Mononuclear cell (primary cell): ENCODE results near the gene SART3. TPM values are rescaled to one million over a fixed set of nuclear protein-coding genes. Genes with fewer than 3 reads are reported as not detected.

Experiments used
- H3K27me3 ChIP-seq: 2 replicates; pipeline ENCODE4 v1.6.0; 2011; ENCODE audit warnings: low read length, control low read depth; ENCODE audit not compliant: insufficient read depth
- H3K4me1 ChIP-seq: 2 replicates; pipeline ENCODE4 v1.5.1; 2011; ENCODE audit warnings: mild to moderate bottlenecking, low read length, control low read depth; ENCODE audit not compliant: insufficient read depth
- H3K4me3 ChIP-seq: 2 replicates; pipeline ENCODE4 v1.5.1; 2011; ENCODE audit warnings: mild to moderate bottlenecking, low read length, moderate library complexity
- H3K9me3 ChIP-seq: 2 replicates; pipeline ENCODE4 v1.5.1; 2011; ENCODE audit warnings: low read depth, mild to moderate bottlenecking, control low read depth, low read length
- total RNA-seq: library from RNA; depleted of rRNA; stranded (reverse); fragments of >200 nt; gene quantifications from one replicate; pipeline ENCODE4 v1.2.3, GENCODE V29; 2012

Gene SART3
- total RNA-seq: 102 TPM

GRCh38 chr12:108560752-108561719, at the start of gene SART3:
TSS of gene SART3 (minus strand) at chr12:108561173. CDS start at chr12:108561154, 19 bp downstream.
- Histone ChIP-seq H3K27me3 (no peaks in the 10 kb centered on the region), H3K4me3 (peak within 1 kb of the TSS; percentile 97), H3K4me1 (peaks cover 58% of the 10 kb centered on the region), H3K9me3 (no peaks in the 10 kb centered on the region)

- H3K4me3 ChIP-seq: no peak overlapping the region
- no peaks in the 10 kb centered on the region for H3K27me3 ChIP-seq
- H3K9me3 ChIP-seq: no peaks in the 10 kb centered on the region
- H3K4me1 ChIP-seq: no peaks in the 10 kb centered on the region
Observed at GRCh38 chr12:108610336-108610815, 49.4 kb upstream of the SART3 start.

GRCh38 chr12:108609537-108610335, 48.8 kb upstream of the SART3 start:
- no peaks in the 10 kb centered on the region for H3K27me3 ChIP-seq
- no peak overlapping the region for H3K4me3 ChIP-seq
- H3K9me3 ChIP-seq: no peaks in the 10 kb centered on the region
- no peaks in the 10 kb centered on the region for H3K4me1 ChIP-seq

- Histone ChIP-seq H3K4me3 (no peak overlapping the region), H3K9me3 (no peaks in the 10 kb centered on the region), H3K27me3 (no peaks in the 10 kb centered on the region), H3K4me1 (no peaks in the 10 kb centered on the region)
Observed at GRCh38 chr12:108608616-108609015, 47.6 kb upstream of the SART3 start.

GRCh38 chr12:108607981-108608600, 47.1 kb upstream of the SART3 start:
- Histone ChIP-seq H3K9me3 (no peaks in the 10 kb centered on the region), H3K4me1 (no peaks in the 10 kb centered on the region), H3K27me3 (no peaks in the 10 kb centered on the region), H3K4me3 (no peak overlapping the region)

- Histone ChIP-seq H3K9me3 (no peaks in the 10 kb centered on the region), H3K4me3 (no peak overlapping the region), H3K4me1 (no peaks in the 10 kb centered on the region), H3K27me3 (no peaks in the 10 kb centered on the region)
Observed at GRCh38 chr12:108606492-108606891, 45.5 kb upstream of the SART3 start.

GRCh38 chr12:108605690-108606406, 44.9 kb upstream of the SART3 start:
- no peaks in the 10 kb centered on the region for H3K27me3 ChIP-seq
- no peaks in the 10 kb centered on the region for H3K9me3 ChIP-seq
- H3K4me3 ChIP-seq: no peak overlapping the region
- H3K4me1 ChIP-seq: no peaks in the 10 kb centered on the region

GRCh38 chr12:108605000-108605689, 44.2 kb upstream of the SART3 start:
- Histone ChIP-seq H3K9me3 (no peaks in the 10 kb centered on the region), H3K4me3 (no peak overlapping the region), H3K4me1 (no peaks in the 10 kb centered on the region), H3K27me3 (no peaks in the 10 kb centered on the region)

GRCh38 chr12:108604208-108604941, 43.4 kb upstream of the SART3 start:
- no peaks in the 10 kb centered on the region for H3K9me3 ChIP-seq
- H3K4me1 ChIP-seq: no peaks in the 10 kb centered on the region
- H3K27me3 ChIP-seq: no peaks in the 10 kb centered on the region
- H3K4me3 ChIP-seq: no peak overlapping the region

- no peak overlapping the region for H3K4me3 ChIP-seq
- H3K9me3 ChIP-seq: no peaks in the 10 kb centered on the region
- no peaks in the 10 kb centered on the region for H3K4me1 ChIP-seq
- H3K27me3 ChIP-seq: no peaks in the 10 kb centered on the region
Observed at GRCh38 chr12:108603743-108604142, 42.8 kb upstream of the SART3 start.

GRCh38 chr12:108602976-108603704, 42.2 kb upstream of the SART3 start:
- Histone ChIP-seq H3K4me1 (no peaks in the 10 kb centered on the region), H3K27me3 (no peaks in the 10 kb centered on the region)

GRCh38 chr12:108602209-108602705, 41.3 kb upstream of the SART3 start:
- H3K27me3 ChIP-seq: no peaks in the 10 kb centered on the region
- H3K4me1 ChIP-seq: no peaks in the 10 kb centered on the region
- no peaks in the 10 kb centered on the region for H3K9me3 ChIP-seq
- H3K4me3 ChIP-seq: no peak overlapping the region

More at GRCh38 chr12:108602976-108603704, 42.2 kb upstream of the SART3 start:
- Histone ChIP-seq H3K4me3 (no peak overlapping the region), H3K9me3 (no peaks in the 10 kb centered on the region)

- Histone ChIP-seq H3K4me3 (no peak overlapping the region), H3K27me3 (no peaks in the 10 kb centered on the region), H3K9me3 (no peaks in the 10 kb centered on the region), H3K4me1 (no peaks in the 10 kb centered on the region)
Observed at GRCh38 chr12:108600702-108601007, 39.7 kb upstream of the SART3 start.
